Activated naive CD4-positive, alpha-beta T cell (primary cell): ENCODE data around the gene MYLK.

ENCODE experiments used
- DNase-seq, 4 experiments: peaks; one replicate each; lab custom pipeline; 2025; lab: John Stamatoyannopoulos, UW

MYLK gene

GRCh38 chr3:123695731-123696640 lies 188.1 kb downstream of the MYLK start:
- no peak for DNase-seq

- DNase-seq: no peak
Measured at GRCh38 chr3:123695152-123695551, 189.0 kb downstream of the MYLK start.

GRCh38 chr3:123694366-123695087 lies 189.6 kb downstream of the MYLK start:
- DNase-seq: no peak

- no peak for DNase-seq
Measured at GRCh38 chr3:123693584-123694190, 190.4 kb downstream of the MYLK start.

- no peak for DNase-seq
Measured at GRCh38 chr3:123692671-123693070, 191.5 kb downstream of the MYLK start.

- no peak for DNase-seq
Measured at GRCh38 chr3:123692041-123692440, 192.1 kb downstream of the MYLK start.

- no peak for DNase-seq
Measured at GRCh38 chr3:123689831-123690230, 194.3 kb downstream of the MYLK start.

- DNase-seq: no peak
Measured at GRCh38 chr3:123688241-123688747, 195.8 kb downstream of the MYLK start.

GRCh38 chr3:123687286-123687685 lies 196.8 kb downstream of the MYLK start:
- no peak for DNase-seq

- no peak for DNase-seq
Measured at GRCh38 chr3:123686251-123686650, 197.9 kb downstream of the MYLK start.

- no peak for DNase-seq
Measured at GRCh38 chr3:123685780-123686179, 198.4 kb downstream of the MYLK start.

- no peak for DNase-seq
Measured at GRCh38 chr3:123684636-123685035, 199.5 kb downstream of the MYLK start.

GRCh38 chr3:123684209-123684608 lies 199.9 kb downstream of the MYLK start:
- DNase-seq: no peak

GRCh38 chr3:123683505-123684154 lies 200.5 kb downstream of the MYLK start:
- DNase-seq: no peak

GRCh38 chr3:123682781-123683504 lies 201.2 kb downstream of the MYLK start:
- no peak for DNase-seq

- DNase-seq: no peak
Measured at GRCh38 chr3:123682302-123682701, 201.8 kb downstream of the MYLK start.

- DNase-seq: no peak
Measured at GRCh38 chr3:123679712-123680386, 204.3 kb downstream of the MYLK start.

- DNase-seq: no peak
Measured at GRCh38 chr3:123678108-123678511, 206.0 kb downstream of the MYLK start.

- no peak for DNase-seq
Measured at GRCh38 chr3:123672429-123673146, 211.5 kb downstream of the MYLK start.

- DNase-seq: no peak
Measured at GRCh38 chr3:123670743-123671142, 213.4 kb downstream of the MYLK start.
